GM12891 (cell line): ENCODE measurements around the gene XPO5.

Source experiments
- POLR2A ChIP-seq: IDR thresholded peaks from 2 replicates; pipeline ENCODE4 v1.6.1; 2011; ENCODE audit warnings: low read depth, low read length, control low read depth
- POLR2AphosphoS5 ChIP-seq: IDR thresholded peaks from 2 replicates; pipeline ENCODE4 v1.6.1; 2011; ENCODE audit warnings: low read depth, low read length, control low read depth
- POU2F2 ChIP-seq: IDR thresholded peaks from 2 replicates; pipeline ENCODE4 v1.6.1; 2011; ENCODE audit warnings: low read depth, mild to moderate bottlenecking, control low read depth, low read length, moderate library complexity
- SPI1 ChIP-seq: IDR thresholded peaks from 2 replicates; pipeline ENCODE4 v1.6.1; 2011; ENCODE audit warnings: low read depth, low read length, control low read depth
- TAF1 ChIP-seq: IDR thresholded peaks from 2 replicates; pipeline ENCODE4 v1.6.1; 2011; ENCODE audit warnings: low read depth, low read length, control low read depth

DNA sequence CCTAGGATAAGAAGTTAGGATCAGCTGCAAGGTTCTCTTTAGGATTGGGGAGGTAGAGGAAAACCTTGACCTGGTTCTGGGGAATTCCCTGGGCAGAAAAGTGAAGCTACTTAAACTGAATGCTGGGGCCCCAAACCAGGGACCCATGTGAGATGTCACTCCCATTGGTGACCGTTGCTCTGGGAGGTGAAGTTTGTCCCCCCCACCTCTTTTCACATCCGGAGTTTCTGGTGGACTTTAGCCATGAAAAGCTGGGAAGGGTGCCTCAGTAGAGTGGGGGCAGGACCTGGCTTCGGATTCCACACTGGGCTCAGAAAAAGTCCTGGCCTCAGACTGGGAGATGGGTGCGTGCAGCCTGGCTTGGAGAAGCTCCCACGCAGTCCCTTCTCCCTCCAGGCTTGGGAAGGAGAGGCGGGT lies 85.3 kb downstream of the XPO5 start:
- TF ChIP-seq POLR2A (no peak), TAF1 (no peak), POLR2AphosphoS5 (no peak), SPI1 (no peak), POU2F2 (no peak)
